ENCODE measurements around the gene LAPTM4A.

DNA sequence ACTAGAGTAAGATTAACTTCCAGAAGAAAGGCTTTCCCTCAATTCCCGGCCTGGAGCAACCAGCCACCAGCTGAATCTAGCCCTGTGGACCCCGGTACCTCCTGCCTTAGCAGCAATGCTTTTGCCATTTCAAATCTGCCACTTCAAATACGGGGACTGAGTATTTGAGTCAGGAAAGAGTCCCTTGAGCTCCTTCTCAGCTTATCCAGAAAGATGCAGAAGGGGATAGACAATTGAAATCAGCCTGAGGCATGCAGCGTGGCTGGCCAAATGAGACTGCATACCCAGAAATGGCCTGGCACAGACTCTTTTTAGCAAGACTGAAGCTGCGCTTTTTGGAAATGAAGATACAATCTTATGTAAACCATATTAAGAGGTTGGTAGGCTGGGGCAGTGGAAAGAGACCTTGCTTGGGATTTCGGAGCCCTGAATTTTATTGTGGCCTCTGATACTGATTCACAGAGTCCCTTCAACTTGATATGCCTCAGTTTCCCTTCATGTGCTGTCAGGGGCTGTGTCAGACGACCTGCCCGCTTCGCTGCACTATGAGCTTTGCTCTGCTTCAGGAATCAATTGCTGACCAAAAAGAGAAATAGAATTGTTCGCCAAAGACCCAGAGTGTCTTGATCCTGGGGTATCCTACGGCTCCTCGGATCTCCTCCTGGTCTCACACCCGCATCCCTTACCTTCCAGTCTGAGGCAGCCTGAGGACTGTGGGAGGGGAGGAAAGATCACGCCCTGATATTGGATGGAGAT lies 40.0 kb downstream of the LAPTM4A start:
- TF ChIP-seq, protein P1, sequence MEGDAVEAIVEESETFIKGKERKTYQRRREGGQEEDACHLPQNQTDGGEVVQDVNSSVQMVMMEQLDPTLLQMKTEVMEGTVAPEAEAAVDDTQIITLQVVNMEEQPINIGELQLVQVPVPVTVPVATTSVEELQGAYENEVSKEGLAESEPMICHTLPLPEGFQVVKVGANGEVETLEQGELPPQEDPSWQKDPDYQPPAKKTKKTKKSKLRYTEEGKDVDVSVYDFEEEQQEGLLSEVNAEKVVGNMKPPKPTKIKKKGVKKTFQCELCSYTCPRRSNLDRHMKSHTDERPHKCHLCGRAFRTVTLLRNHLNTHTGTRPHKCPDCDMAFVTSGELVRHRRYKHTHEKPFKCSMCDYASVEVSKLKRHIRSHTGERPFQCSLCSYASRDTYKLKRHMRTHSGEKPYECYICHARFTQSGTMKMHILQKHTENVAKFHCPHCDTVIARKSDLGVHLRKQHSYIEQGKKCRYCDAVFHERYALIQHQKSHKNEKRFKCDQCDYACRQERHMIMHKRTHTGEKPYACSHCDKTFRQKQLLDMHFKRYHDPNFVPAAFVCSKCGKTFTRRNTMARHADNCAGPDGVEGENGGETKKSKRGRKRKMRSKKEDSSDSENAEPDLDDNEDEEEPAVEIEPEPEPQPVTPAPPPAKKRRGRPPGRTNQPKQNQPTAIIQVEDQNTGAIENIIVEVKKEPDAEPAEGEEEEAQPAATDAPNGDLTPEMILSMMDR (IDR thresholded peaks at IDR 0.05), result no peak
- TF ChIP-seq ZFX (IDR thresholded peaks at IDR 0.05; ENCODE audit: borderline replicate concordance), result no peak
